Measurements from ENCODE around the gene LRCH2.

- no peak for TF ChIP-seq CTCF (IDR thresholded peaks at IDR 0.05)
- no peak for TF ChIP-seq POLR2A (IDR thresholded peaks at IDR 0.05)
- no peak for TF ChIP-seq POLR2AphosphoS5 (IDR thresholded peaks at IDR 0.05)
Measured at GRCh38 chrX:115065304-115065703, 168.6 kb downstream of the LRCH2 start.

Data from breast epithelium (tissue), 3 donors.